ENCODE results near the gene CCDC50.

The CCDC50 gene

DNA sequence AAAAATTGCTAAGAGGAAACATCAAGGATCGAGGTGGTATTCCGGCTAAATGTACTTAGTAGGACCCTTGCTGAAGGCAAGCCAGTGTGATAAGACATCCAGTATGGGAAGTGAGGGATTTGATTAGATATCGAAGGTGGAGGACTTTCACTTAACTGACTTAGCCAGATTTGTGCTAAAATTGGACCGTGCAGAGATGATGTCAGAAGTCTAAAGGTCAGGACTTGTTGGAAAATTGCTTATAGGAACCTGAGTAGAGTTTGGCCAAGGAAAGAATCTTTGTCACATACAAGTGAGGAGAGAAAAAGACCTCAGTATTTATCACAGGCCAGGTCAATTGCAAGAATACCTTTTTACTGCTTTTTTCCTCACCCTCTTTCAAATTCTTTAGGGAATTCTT is 100.9 kb downstream of the CCDC50 start:
- no peak for DNase-seq

DNA sequence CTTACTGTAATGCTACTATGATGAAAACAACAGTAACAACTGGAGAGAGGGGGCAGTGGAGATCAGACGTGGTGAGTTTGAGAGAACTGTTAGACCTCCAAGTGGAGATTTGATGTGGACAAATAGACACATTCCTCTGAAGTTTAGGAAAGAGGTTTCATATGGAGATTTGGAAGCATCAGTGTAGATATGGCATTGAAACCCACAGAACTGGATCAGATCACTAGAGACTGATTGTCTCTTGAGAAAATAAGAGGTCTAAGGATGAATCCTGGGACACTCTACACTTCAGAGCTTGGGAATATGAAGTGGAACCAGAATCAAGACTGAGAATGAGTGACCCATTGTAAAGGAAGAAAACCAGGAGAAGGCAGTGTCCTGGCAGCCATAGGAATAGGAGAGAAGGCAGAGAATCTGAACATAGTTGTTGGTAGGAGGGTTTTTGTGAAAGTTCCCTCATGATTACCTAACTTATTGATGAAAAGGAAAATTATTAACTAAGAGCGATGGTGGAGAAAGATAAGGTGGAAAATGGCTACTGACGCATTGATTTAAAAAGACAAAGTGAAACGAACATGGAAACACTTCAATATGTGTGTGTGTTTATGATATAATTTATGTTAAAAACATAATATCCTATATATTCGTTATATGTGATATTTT is 102.1 kb downstream of the CCDC50 start:
- DNase-seq, result no peak

DNA sequence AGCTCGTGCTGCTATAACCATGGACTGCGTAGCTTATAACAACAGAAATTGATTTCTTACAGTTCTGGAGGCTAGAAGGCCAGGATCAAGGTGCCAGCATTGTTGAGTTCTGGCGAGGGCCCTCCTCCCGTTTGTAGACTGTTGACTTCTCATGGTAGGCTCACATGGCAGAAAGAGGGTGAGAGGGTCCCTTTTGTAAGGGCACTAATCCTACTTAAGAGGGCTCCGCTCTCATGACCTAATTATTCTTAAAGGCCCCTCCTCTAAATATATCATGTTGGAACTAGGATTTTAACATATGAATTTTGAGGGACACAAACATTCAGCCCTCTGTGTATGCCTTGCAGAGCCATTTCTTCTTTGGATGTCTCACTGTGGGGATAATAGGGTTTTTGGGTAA is 103.0 kb downstream of the CCDC50 start:
- DNase-seq, result no peak

DNA sequence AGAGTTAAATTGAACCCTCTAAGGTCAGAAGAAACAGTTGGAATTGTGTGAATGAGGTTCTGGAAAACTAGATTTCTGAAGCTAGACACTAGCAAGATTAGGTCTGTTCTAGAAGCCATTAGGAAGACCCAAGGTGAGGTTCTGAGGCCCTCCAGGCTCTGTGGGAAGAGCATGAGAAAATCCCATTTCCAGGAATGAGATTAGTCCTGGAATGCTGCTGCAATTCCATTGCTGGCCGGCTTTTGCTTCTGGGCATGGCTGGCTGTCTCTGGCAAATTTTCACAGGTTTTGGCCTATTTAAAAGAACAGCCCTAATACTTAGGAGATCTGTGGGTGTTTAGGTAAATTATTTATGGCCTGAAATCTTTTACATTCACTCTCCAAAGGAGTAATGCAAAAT is 104.8 kb downstream of the CCDC50 start:
- DNase-seq, result no peak

DNA sequence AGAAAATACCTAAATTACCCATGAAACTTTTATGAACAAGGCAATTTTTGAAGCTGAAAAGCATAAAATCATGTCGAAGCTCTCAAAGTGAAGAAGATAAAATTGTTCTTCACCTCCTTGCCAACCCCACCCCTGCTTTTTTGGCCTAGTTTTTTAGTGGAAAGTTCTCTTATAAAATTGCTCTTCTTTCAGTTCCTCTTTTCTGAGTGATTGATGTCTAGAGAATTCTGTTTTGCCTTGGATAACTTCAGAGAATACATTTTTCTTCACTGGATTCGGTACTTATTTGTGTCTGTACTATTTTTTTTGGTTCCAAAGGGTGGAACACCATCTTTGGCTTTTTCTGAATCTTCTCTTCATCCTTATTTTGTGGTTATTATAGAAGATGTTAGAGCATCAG is 106.8 kb downstream of the CCDC50 start:
- DNase-seq, result no peak

DNA sequence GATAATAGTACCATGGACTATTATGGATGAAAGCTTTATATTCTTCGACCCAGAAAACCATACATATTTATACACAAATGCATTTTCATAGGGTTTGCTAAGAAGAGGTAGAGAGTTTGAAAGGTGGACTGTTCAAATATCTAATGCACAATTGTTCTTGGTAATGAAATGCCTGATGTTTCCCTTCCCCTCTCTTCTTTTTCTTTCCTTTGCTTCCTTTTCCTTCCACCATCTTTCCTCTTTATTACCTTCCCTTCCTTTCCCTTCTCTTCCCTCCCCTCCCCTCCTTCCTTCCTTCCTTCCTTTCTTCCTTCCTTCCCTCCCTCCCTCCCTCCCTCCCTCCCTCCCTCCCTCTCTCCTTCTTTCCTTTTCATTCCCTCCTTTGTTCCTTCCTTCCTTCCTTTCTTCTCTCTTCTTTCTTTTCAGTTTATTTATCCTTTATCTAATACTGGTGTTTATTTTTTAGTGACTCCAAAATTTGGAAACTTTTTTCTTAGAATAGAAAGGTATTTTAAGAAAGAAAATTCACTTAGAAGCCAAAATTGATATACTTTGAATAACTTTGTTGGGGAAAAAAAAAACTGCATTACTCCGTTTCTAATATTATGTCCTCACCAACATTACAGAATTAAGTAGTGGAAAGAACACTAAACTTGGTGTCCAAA is 109.1 kb downstream of the CCDC50 start:
- DNase-seq, result no peak

DNA sequence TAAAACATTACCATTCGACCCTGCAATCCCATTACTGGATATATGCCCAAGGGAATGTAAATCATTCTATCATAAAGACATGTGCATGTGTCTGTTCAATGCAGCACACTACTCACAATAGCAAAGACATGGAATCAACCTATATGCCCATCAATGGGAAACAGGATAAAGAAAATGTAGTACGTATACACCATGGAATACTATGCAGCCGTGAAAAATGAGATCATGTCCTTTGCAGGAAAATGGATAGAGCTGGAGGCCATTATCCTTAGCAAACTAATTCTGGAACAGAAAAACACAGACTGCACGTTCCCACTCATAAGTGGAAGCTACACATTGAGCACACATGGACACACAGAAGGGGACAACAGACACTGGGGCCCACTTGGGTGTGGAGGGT is 111.3 kb downstream of the CCDC50 start:
- no peak for DNase-seq

DNA sequence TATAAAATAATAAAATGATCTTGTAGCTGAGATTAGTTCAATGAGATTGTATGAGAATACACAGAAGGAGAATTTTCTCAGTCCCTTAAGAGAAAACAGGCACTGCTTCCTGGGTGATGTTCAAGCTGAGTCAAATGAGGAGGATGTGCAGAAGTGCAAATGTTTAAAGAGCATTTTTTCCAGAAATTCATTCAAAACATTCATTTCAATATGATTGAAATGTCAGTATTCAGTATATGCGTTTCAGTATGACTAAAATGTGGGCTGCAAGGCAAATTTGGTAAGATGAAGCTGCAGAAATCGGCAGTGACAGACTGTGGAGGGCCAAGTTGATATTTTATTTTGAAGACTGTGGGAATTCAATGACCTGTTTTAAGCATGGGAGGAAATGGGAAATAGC is 112.5 kb downstream of the CCDC50 start:
- DNase-seq, result peak; percentile 55

DNA sequence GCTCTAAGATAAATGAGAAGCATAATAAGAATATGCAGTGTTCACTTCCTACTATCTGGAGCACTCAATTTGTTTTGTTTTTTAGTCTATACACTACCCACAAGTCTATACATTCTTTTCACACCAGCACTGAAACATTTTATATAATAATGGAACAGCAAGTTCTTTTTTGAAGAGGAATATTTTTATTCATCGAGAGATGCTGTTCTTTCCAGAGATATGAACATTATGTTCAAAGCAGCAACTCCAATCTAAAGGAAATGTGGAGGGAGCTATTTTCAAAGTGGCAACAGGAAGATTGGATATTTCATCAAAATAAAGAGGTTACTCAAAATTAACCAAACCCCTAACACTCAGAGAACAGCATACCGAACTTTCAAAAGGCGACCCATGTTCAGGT is 115.4 kb downstream of the CCDC50 start:
- no peak for DNase-seq
